HG03135 (cell line): ENCODE measurements around the gene EEFSEC.

Source experiments
- ATAC-seq: cut with Tn5 transposase; IDR thresholded peaks from one replicate; pipeline ENCODE4 v1.9.1; 2021; ENCODE audit warnings: mild to moderate bottlenecking, moderate library complexity; ENCODE audit not compliant: unreplicated experiment

EEFSEC gene

DNA sequence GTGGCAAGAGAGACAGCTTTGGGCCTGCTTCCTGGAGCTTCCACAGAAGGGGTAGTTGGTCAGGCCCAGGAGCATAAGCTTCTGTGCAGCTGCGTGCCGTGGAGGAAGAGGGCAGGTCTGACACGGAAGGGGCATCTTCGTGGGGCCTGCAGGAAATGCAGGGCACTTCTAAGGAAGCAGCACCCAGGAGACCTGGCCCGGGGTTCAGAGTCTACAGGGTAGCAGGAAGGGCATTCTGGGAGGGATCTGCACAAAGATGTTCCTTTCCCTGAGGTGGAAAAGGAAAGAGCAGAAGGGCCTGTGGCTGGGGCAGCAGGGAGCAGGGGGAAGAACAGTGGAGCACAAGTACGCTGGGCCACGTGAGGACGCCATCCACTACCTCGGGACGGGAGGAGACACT lies 228.3 kb downstream of the EEFSEC start:
- ATAC-seq: no peak

DNA sequence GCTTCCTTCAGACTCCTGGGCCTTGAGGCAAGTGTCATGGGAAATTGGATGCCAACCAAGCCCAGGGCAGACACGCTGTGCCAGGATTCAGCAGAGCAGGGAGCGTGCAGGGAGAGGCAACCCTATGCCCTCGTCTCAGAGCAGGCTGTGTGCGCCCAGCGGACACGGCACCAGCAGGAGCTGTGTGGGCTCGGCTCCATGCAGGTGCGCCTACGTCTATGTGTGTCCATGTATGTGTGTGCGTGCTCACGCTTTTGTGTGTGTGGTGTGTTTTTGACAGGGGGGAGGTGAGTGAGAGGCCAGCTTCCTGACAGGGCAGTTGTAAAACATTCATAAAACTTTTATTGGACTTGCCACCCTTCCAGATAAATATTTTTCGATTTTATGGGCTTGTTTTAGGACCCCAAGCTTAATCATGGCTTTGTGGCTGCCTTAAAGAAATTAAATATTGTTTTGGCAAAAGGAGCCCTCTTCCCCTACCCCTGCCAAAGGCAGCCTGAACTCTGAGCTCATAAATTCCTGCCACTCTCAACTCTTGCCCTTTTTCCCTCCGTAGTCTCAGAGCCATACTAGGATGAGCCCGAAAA lies 229.0 kb downstream of the EEFSEC start:
- no peak for ATAC-seq

DNA sequence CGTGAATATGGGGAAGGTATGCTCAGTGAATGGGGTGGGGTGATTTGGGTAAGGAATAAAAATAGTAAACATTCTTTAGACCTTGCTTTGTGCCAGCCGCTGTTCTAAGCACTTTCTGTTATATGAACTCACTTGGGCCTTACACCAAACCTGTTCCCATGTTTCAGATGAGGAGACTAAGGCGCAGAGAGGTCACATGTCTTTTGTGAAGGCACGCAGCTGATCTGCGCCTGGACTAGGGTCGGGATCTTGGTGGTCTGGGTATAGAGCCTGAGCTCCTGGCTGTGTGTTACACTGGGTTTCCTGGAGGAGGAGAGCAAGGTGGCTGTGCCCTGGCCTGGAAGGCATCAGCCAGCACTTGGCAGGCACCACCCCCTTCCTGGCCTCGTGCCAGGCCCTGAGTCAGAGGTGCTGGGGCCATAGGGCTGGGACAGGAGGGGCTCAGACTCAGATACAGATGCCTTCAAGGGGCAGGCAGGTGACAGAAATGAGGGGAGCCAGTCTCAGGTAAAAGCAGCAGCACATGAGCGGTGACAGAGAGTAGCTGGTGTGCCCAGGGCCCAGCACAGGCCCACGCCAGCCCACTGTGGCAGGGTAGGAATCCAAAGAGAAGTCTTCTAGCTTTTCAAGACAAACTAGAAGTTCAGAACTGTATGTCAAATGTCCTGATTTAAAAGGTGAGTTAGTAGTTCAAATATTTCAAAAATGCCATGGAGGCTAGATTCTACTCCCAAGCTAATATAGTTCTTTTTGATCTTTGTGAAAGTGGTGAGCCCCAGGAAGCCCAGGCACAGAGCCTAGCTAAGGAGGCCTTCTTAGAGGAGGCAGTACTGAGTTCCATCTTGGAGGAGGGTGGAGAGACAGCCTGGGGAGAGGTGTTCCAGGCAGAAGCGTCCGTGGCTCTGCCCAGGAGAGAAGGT lies 230.3 kb downstream of the EEFSEC start:
- no peak for ATAC-seq

DNA sequence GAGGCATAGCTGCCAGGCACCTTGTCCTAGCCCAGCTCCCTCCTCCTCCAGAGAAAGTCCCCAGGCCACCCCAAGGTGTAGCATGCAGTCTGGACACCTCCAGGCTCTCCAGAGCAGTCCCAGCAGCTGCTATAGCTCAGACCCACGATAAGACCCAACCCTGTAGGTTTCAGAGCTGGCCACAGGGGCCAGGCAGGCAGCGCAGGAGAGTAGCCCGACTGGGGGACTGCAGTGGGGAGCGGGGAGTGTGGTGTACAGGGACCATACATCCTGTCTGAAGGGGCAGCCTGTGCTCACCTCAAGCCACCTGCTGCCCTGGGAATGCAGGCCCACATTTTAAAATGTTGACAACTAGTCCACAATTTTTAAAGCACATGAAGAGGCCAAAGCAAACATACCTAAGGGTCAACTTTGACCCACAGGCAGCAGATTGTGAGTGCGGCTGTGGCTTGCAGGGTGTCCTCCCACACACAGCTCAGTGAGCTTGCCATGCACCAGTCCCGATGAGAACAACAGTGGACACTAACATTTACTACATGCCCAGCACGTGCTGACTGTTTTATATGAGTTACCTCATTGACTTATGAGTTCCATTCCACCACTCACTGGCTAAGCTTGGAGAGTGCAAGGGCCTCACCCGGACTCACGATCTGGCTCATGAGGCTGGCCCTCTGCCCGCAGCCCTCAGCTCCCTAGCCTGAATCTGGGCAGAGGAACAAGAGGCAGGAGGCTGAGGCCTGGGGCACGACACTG lies 232.0 kb downstream of the EEFSEC start:
- no peak for ATAC-seq

DNA sequence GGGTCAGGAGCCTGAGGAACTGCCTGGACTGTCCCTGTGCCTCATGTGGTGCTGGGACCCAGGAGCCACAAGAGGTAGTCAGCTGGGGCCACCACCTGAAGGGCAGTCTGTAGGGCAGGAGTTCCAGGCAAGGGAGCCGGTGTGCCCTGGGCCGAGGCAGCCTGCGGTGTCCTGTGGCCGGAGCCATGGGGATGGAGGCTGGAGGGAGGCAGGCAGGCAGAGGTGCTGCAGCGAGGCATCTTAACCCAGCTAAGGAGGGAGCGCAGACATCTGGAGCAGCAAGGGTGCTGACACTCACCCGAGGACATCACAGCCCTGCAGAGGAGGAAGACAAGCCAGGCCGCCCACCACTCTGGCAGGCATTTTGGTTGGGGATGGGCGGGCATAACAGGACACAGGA lies 235.7 kb downstream of the EEFSEC start:
- ATAC-seq: no peak

DNA sequence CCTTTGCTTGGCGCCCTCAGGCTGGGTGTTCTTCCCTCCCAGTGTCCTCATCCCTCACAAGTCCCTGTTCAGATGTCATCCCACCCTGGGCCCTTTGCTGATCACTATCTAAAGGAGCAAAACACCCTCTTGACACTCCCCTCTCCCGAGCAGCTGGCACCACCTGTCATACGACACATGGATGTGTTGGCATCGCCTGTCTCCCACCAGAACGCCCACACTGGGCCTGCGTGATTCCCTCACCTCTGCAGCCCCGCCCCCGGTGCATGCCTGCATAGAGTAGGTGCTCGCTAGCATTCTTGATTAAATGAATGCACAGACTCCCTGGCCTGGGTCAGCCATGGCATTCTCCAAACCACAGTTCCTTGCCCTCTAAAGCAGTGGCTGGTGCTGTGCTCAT lies 237.6 kb downstream of the EEFSEC start:
- ATAC-seq: no peak

DNA sequence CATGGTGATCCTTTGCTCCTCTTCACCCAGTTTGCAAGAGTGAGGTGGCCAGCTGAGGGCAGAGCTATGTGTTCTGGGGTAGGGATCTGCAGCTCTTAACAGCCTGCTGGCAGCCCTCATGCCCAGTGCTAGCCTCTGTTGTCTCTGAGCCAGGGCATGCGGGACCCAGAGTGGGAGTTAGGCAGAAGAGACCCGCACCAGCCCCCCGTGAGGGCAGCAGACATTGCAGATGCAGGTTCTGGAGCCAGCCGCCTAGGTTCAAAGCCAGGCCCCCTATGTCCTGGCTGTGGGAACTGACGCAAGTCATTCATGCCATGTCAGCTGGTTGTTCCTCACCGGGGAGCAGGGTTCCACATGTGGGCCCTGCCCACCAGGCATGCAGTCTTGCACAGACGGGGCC lies 238.7 kb downstream of the EEFSEC start:
- ATAC-seq: no peak

DNA sequence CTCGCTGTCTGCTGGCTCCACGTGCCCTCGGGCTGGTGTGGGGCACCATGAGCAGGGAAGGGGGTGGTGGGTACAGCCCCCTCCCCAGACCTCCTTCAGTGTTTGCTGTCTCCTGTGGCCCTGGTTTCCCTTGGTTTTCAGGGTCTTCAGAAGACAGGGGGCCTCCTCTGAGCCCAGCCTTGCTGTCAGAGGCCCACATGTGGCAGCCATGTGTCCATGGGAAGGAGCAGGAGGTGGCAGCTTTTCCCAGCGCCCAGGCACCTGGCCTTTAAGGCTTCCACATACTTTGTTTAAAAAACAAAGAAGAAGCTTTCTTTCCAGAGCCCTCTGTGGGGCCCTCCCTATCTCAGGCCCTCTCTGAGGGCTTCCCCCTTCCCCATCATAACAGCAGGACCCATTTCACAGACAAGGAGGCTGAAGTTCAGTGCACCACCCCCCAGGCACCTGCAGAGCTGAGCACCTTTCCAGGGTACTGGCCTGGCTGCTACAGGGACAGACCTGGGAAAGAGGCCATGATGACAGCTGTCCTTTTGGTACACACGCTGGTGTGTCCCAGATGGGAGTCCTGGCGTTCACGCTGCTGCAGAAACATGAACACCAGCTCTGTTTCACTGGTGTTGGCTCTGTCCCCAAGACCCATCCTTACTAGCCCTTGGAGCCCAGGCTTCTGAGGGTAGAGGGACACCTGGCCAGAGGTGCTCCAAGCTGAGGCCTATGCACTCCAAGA lies 239.7 kb downstream of the EEFSEC start:
- ATAC-seq: no peak

DNA sequence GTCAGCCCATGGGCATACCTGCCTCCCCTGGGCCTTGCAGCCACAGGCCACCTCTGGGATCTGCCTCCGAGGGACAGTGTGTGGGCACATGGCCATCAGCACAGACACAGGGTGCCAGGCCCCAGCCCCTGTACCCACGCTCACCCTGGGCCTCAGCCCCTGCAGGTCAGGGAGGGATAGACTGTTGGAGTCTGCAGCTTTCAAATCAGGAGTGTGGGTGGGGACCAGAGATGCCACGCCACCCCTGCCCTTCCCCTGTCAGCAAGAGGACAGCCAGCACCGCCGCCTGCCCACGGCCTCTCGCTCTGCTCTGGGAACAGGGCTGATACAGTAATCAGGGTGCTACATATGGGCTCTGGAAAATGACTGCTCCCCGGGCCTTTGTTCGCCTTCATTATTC lies 240.8 kb downstream of the EEFSEC start:
- no peak for ATAC-seq

DNA sequence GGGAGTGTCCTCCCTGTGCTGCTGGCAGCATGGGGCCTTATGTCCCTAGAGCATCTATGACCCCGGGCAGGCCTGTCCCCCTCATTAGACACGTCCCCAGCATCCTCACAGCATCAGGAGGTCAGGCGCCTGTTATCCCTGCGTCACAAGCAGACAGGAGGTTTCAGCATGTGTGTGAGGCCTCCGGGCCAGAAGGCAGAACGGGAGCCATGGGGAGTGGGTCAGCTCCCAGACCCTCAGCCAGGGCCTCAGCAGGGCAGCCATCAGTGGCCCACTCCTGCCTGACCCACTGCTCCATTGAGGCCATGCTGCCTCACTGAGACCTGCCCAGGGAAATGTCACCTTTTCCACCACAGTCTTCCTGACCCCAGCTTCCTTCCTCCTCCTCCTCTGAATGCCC lies 241.8 kb downstream of the EEFSEC start:
- no peak for ATAC-seq

DNA sequence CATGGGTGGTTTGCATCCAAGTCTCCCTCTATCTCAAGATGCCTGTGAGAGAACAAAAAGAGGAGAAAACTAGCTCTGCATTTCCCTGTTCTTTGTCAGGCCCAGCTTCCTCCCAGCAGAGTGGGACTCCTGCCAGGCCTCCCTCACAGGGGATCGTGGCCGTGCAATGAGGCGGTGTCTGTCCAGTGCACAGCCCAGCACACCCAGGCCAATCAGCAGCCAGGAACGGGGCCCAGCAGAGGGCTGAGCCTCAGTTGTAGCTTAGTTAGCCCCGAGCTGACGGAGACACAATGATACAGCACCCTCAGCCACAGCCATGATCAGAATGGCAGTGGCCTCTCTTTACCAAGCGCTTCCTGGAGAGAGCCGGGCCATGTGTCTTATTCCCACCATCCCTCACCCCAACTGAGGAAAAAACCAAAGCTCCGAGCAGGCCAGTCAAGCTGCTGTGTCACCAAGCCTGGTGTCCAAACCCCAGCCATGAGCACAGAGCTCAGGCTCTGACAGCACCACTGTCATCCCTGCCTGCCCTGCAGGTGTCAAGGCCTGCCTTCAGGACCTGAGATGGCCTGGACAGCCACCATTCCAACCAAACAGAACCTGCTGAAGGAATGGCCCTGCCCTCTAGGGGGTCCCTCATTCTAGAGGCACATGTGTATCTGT lies 242.3 kb downstream of the EEFSEC start:
- ATAC-seq: no peak

DNA sequence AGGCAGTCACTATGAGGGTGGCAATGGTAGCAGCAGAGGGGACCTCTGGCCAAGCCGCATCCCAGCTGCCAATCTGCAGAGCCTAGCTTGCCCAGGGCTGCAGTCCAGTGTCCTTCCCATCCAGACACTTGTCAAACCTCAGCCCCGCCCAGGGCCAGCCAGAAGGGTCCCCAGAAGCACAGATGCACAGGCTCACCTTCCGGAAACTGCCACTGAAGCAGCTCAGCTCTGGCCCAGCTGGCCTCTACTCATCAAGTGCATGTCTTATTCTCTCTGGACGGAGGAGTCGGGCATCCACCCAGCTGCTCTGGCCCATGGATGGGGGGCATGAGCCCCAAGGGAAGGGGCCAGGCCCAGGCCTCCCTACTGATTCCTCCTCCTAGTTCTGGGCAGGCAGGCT lies 244.2 kb downstream of the EEFSEC start:
- ATAC-seq: no peak

DNA sequence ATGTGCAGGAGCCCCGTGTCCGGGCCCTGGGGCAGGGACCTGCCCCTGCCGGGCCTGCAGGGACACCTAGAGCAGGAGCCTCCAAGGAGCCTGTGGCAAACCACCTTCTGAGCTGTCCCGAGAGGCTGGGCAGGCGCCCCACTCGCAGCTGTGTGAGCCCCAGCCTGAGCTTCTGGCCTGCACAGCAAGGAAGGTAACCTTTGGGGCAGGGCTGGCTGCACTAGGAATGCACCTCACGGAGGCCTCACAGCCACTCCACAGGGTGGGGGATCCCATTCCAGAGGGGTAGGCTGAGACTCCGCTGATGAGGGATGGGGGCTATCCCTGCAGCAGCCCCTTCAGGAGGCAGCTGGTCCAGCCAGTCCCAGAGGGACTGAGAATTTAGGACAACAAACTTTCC lies 245.3 kb downstream of the EEFSEC start:
- ATAC-seq: no peak

DNA sequence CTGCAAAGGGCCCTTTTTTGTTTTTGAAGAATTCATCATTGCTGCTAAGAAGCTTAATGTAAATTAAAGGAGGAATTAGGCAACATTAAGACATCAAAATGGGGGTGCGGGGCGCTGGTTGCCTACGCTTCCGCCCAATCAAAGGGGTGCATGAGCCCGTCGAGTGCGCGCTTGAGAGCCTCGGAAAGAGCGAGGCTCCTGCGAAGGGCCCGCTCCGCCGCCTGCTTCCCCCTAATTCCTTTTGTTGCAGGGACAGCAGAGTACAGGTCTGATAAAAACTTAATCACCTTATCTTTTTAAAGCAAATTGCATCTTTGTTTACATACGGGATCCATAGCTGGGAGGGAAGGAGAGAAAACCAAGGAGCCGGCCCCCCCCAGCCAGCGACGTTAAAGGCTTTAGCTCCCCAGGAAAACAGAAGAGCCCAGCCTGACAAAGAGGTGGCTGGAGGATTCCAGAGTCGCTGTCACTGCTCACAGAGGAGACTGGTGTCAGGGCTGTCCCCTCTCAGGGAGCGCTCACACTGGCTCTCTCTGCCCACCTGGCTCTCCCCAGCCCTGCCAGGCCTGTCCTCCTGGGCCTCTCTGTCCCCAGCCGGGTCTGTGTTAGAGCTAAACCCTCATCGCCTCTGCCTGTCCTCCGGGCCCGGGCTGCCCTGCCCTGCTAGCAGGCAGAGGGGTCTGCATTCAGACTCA lies 246.1 kb downstream of the EEFSEC start:
- ATAC-seq: no peak

DNA sequence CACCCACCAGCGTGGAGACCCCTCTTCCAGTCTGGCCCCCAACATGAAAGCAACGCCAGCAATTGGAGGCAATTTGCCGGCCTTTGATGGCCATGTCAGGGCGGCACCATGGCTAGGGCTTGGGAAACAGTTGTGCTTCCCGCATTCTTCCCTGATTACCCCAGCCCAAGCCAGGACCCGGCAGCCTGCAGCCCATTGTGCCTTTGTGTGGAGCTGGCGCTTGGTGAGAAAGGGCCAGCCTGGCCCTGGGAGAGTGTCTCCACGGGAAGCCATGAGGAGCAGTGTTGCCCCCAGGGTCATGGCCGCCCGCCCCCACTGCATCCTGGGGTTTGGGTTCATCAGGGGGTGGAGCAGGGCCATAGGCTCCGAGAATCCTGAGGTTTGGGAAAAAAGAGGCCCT lies 247.4 kb downstream of the EEFSEC start:
- ATAC-seq: no peak

DNA sequence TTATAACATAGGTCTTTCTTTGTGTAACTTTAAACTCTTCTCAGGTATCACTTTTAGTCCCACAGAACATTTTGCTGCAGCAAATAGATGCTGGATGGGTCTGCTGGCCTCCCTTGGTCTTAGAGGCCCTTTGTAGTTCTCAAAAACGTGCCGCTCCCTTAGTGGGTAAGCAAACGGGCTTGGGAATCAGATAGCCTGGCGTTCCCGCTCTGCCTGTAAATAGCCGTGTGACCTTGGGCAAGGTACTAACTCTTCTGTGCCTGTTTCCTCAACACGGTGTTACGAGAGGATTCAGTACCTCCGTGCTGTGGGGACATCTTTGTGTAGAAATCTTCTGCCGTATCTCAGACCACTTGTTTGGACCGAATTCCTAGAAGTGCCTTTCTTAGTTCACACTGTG lies 249.0 kb downstream of the EEFSEC start:
- no peak for ATAC-seq

DNA sequence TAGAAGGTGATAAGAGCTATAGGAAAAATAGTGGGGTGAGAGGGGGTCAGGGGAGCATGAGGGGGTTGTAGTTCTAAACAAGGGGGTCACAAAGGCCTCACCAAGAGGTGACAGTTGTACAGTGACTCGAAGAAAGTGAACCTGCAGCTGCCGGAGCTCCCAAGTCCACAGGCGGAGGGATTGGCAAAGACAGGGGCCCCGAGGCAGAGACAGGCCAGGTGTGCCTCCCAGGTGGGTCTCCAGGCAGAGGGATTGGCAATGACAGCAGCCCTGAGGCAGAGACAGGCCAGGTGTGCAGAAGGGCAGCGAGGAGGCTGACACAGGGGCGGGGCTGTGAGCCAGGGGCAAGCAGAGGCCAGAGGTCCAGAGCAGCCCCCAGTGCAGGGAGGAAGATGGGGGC lies 249.7 kb downstream of the EEFSEC start:
- ATAC-seq: no peak

DNA sequence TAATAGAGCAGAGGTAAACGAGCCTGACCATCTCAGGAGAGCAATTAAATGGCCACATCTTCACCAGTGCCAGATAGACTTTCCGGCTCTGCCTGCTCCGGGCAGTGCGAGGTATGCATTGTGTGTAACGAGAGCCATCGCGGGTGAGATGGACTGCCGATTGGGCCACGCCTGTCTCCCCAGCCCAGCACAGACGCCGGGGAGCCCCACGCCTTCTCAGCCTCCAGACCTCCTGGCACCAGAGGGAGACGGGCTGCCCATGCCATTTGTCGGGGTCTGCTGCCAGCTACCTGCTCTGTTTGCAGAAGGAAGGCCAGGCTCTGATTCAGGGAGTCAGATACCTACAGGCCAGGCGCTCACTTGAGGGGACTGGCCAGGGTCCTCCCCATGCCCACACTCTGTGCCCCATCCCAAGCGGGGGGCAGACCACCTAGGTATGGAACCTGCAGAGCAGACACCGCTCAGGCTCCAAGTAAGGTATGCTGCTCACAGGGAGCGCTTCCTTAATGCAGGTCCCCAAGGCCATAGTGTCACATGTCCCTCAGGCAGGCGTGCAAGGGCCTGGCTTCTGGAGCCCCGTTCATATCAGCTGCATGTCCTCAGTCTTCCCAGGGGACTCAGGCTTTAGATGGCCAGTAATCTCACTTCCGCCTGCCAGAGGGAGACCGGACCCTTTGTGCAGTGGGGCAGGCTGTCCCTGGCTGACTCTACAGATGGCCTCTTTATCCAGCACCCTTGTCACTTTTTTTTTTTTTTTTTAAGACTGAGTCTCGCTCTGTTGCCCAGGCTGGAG lies 251.2 kb downstream of the EEFSEC start:
- ATAC-seq: no peak

DNA sequence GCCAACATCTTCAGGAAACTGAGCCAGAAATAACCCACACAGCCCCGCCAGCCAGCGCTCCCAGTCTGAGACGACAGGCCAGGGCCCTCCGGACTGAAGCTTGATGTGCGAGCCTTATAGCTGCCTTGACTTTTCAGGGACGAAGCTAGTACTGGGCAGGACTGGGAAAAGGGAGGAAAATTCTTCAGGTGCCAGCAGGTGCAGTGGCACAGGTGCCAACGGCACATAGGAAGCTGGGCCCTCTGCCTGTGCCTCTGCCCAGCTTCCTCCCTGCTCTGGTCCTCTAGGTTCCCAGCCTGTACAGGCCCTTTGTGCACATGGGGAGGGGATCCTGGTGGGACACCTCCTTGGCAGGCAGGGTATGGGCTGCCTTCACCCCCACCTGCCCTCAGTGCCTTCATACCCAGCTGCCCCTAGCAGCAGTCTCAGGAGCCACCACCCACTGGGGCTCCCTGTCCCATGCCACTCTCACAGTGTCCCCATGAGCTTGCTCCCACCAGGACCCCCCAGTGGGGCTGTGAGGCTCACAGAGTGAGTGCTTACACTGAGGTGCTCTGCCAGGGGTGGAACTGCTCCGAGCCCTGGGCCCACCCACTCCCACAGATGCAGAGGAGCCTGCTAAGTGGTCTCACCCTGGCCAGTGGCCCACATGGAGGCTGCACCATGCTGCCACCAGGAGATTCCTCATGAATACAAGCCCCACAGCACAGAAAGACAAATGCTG lies 252.4 kb downstream of the EEFSEC start:
- ATAC-seq: no peak
